SK-N-SH (cell line): Measurements from ENCODE around the gene GNAL. TPM values are rescaled to one million over a fixed set of nuclear protein-coding genes. Genes with fewer than 3 reads are reported as not detected.

Source experiments
- CTCF ChIA-PET: fragments of 300-600, 350-600 bp; formaldehyde crosslinking; extraction: SDS; loops from one replicate; lab custom pipeline; 2021; lab: Yijun Ruan, JAX
- POLR2A ChIA-PET: fragments of 350-600 bp; sonication (Branson Sonifier 250); formaldehyde crosslinking; extraction: SDS; loops from one replicate; lab custom pipeline; 2020; ENCODE audit warnings: antibody characterized with exemption, inconsistent platforms; lab: Yijun Ruan, JAX
- DNase-seq: peaks from one replicate; pipeline ENCODE4 v3.0.0; 2012
- H2AFZ ChIP-seq: fragments of 200-600 bp; sonication (generic); 2 replicates; pipeline ENCODE4 v1.8.1; 2016; ENCODE audit warnings: antibody characterized with exemption, mild to moderate bottlenecking, low read depth
- H3F3A ChIP-seq: fragments of 200-600 bp; sonication (generic); replicated peaks from 2 replicates; pipeline ENCODE3; 2016; ENCODE audit warnings: antibody characterized with exemption, mild to moderate bottlenecking; ENCODE audit not compliant: insufficient read depth
- H3K27ac ChIP-seq, 2 experiments: fragments of 200-500 bp in 1 of 2; fragments of 200-600 bp in 1 of 2; sonication (Bioruptor generic) in 1 of 2; sonication (generic), shearing (Covaris generic) in 1 of 2; 2 replicates each; pipeline versions ENCODE4 v1.5.1 to v1.6.1; 2014 to 2016; ENCODE audit warnings: low read depth in 2 of 2, inconsistent platforms in 1 of 2, low read length in 1 of 2, mild to moderate bottlenecking in 1 of 2, mixed read lengths in 1 of 2
- H3K27me3 ChIP-seq: fragments of 200-600 bp; sonication (generic), shearing (Covaris generic); 2 replicates; pipeline ENCODE4 v1.6.1; 2016; ENCODE audit warnings: mixed run types; ENCODE audit not compliant: insufficient read depth
- H3K36me3 ChIP-seq, 2 experiments: fragments of 200-500 bp in 1 of 2; fragments of 200-600 bp in 1 of 2; sonication (Bioruptor generic) in 1 of 2; sonication (generic) in 1 of 2; replicated peaks in 1 of 2; 2 replicates each; pipeline versions ENCODE3 to v1.5.1; 2014 to 2016; ENCODE audit warnings: low read length in 1 of 2, mild to moderate bottlenecking in 1 of 2; ENCODE audit not compliant: insufficient read depth in 2 of 2, control insufficient read depth in 1 of 2
- H3K4me1 ChIP-seq, 2 experiments: fragments of 200-500 bp in 1 of 2; fragments of 200-600 bp in 1 of 2; sonication (Bioruptor generic) in 1 of 2; sonication (generic), shearing (Covaris generic) in 1 of 2; 2 replicates each; pipeline versions ENCODE4 v1.5.1 to v1.6.1; 2014 to 2016; ENCODE audit warnings: low read depth in 1 of 2, low read length in 1 of 2, mixed run types in 1 of 2; ENCODE audit not compliant: insufficient read depth in 2 of 2, control insufficient read depth in 1 of 2
- H3K4me2 ChIP-seq: fragments of 200-600 bp; sonication (generic), shearing (Covaris generic); 2 replicates; pipeline ENCODE4 v1.6.1; 2017; ENCODE audit warnings: mixed run types
- H3K4me3 ChIP-seq, 2 experiments: fragments of 200-500 bp in 1 of 2; fragments of 200-600 bp in 1 of 2; sonication (Bioruptor generic) in 1 of 2; sonication (generic), shearing (Covaris generic) in 1 of 2; 2 replicates each; pipeline versions ENCODE4 v1.5.1 to v1.8.1; 2014 to 2016; ENCODE audit warnings: low read depth in 2 of 2, inconsistent platforms in 1 of 2, low read length in 1 of 2, mild to moderate bottlenecking in 1 of 2, mixed read lengths in 1 of 2, moderate library complexity in 1 of 2
- H3K79me2 ChIP-seq: fragments of 200-600 bp; sonication (generic); 2 replicates; pipeline ENCODE4 v1.8.1; 2017; ENCODE audit warnings: mild to moderate bottlenecking; ENCODE audit not compliant: insufficient read depth
- H3K9ac ChIP-seq: fragments of 200-600 bp; sonication (generic); 2 replicates; pipeline ENCODE4 v1.6.1; 2017; ENCODE audit warnings: mixed run types
- H3K9me2 ChIP-seq: fragments of 200-600 bp; sonication (generic); 2 replicates; pipeline ENCODE4 v1.6.1; 2017; ENCODE audit warnings: mixed run types
- H3K9me3 ChIP-seq: fragments of 200-600 bp; sonication (generic); 2 replicates; pipeline ENCODE4 v1.6.1; 2017; ENCODE audit warnings: mixed run types, mild to moderate bottlenecking, moderate library complexity
- H4K20me1 ChIP-seq: fragments of 200-600 bp; sonication (generic); 2 replicates; pipeline ENCODE4 v1.6.1; 2017; ENCODE audit warnings: mild to moderate bottlenecking, mixed run types; ENCODE audit not compliant: insufficient read depth
- CHD2 ChIP-seq: fragments of 150-350 bp; IDR thresholded peaks from 2 replicates; pipeline ENCODE4 v1.6.1; 2018; ENCODE audit warnings: low read length; ENCODE audit not compliant: partially characterized antibody
- EP300 ChIP-seq, 2 experiments: IDR thresholded peaks; 2 replicates each; pipeline versions ENCODE4 v1.4.0 to v1.6.1; 2012; ENCODE audit warnings: borderline replicate concordance in 1 of 2, low read depth in 1 of 2, low read length in 1 of 2
- FOSL2 ChIP-seq: IDR thresholded peaks from 2 replicates; pipeline ENCODE4 v1.4.0; 2012; ENCODE audit warnings: low read depth, mild to moderate bottlenecking, moderate library complexity, borderline replicate concordance
- GABPA ChIP-seq: IDR thresholded peaks from 2 replicates; pipeline ENCODE4 v1.4.0; 2012; ENCODE audit warnings: low read depth, mild to moderate bottlenecking
- JUND ChIP-seq: IDR thresholded peaks from 2 replicates; pipeline ENCODE4 v1.4.0; 2012
- NRF1 ChIP-seq: IDR thresholded peaks from 2 replicates; pipeline ENCODE4 v1.6.1; 2012; ENCODE audit warnings: low read depth, mild to moderate bottlenecking, low read length
- RAD21 ChIP-seq: IDR thresholded peaks from 2 replicates; pipeline ENCODE4 v1.6.1; 2012; ENCODE audit warnings: mild to moderate bottlenecking, low read length
- RCOR1 ChIP-seq: fragments of 150-350 bp; IDR thresholded peaks from 2 replicates; pipeline ENCODE4 v1.6.1; 2017; ENCODE audit warnings: antibody characterized with exemption, low read length
- SMC3 ChIP-seq: IDR thresholded peaks from 2 replicates; pipeline ENCODE4 v1.6.1; 2012; ENCODE audit warnings: low read depth, low read length, improper control_type of control experiment
- TAF1 ChIP-seq: IDR thresholded peaks from 2 replicates; pipeline ENCODE4 v1.6.1; 2012; ENCODE audit warnings: low read depth, mild to moderate bottlenecking, low read length, moderate library complexity, borderline replicate concordance
- TCF12 ChIP-seq: IDR thresholded peaks from 2 replicates; pipeline ENCODE4 v1.4.0; 2012
- TEAD4 ChIP-seq: IDR thresholded peaks from 2 replicates; pipeline ENCODE4 v1.4.0; 2012; ENCODE audit warnings: mild to moderate bottlenecking, borderline replicate concordance; ENCODE audit not compliant: insufficient read depth
- YY1 ChIP-seq: IDR thresholded peaks from 2 replicates; pipeline ENCODE4 v1.4.0; 2012; ENCODE audit warnings: low read depth, mild to moderate bottlenecking
- WGBS: methylation state at CpG from one replicate; pipeline ENCODE4 v1.1.6; 2017; ENCODE audit warnings: low lambda C conversion rate; 5-methylcytosine and 5-hydroxymethylcytosine counted together
- polyA plus RNA-seq, 3 experiments: library from polyadenylated mRNA; depleted of rRNA; stranded (reverse); fragments of >200 nt; gene quantifications; 2 replicates each; pipeline ENCODE4 v1.2.3, GENCODE V29; 2012
- TF ChIP-seq, protein P1 (sequence below): IDR thresholded peaks from 2 replicates; pipeline ENCODE4 v1.6.1; 2012; ENCODE audit warnings: mild to moderate bottlenecking, low read depth, low read length, moderate library complexity
- TF ChIP-seq, protein P2 (sequence below): fragments of 150-350 bp; IDR thresholded peaks from 2 replicates; pipeline ENCODE4 v1.6.1; 2017; ENCODE audit warnings: antibody characterized with exemption, low read length, low read depth, borderline replicate concordance

GNAL gene
- polyA plus RNA-seq, 1 of the 3 experiments (the other 2 are of a cell fraction): 0.13 TPM

GRCh38 chr18:11754979-11755378 is 65.9 kb downstream of the GNAL start:
- Histone ChIP-seq H3K27me3 (peaks cover 61% of the 10 kb centered on the region), H3K9me2 (no peaks in the 10 kb centered on the region), H3K9ac (no peak overlapping the region), H3K27ac (no peak overlapping the region), H3K4me3 (no peak overlapping the region), H2AFZ (no peak overlapping the region), H3K79me2 (no peaks in the 10 kb centered on the region), H4K20me1 (no peaks in the 10 kb centered on the region), H3K4me2 (no peak overlapping the region), H3K9me3 (no peaks in the 10 kb centered on the region), H3F3A (no peaks in the 10 kb centered on the region), H3K4me1 (no peaks in the 10 kb centered on the region), H3K36me3 (no peaks in the 10 kb centered on the region)
- TF ChIP-seq TEAD4 (no peak), RAD21 (no peak), TAF1 (no peak), TCF12 (no peak), EP300 (IDR thresholded peaks at IDR 0.05; ENCODE audit: borderline replicate concordance in 1 of 2, low read depth in 1 of 2, low read length in 1 of 2) (no peak), GABPA (no peak), RCOR1 (no peak), NRF1 (no peak)
- TF ChIP-seq, protein P1, sequence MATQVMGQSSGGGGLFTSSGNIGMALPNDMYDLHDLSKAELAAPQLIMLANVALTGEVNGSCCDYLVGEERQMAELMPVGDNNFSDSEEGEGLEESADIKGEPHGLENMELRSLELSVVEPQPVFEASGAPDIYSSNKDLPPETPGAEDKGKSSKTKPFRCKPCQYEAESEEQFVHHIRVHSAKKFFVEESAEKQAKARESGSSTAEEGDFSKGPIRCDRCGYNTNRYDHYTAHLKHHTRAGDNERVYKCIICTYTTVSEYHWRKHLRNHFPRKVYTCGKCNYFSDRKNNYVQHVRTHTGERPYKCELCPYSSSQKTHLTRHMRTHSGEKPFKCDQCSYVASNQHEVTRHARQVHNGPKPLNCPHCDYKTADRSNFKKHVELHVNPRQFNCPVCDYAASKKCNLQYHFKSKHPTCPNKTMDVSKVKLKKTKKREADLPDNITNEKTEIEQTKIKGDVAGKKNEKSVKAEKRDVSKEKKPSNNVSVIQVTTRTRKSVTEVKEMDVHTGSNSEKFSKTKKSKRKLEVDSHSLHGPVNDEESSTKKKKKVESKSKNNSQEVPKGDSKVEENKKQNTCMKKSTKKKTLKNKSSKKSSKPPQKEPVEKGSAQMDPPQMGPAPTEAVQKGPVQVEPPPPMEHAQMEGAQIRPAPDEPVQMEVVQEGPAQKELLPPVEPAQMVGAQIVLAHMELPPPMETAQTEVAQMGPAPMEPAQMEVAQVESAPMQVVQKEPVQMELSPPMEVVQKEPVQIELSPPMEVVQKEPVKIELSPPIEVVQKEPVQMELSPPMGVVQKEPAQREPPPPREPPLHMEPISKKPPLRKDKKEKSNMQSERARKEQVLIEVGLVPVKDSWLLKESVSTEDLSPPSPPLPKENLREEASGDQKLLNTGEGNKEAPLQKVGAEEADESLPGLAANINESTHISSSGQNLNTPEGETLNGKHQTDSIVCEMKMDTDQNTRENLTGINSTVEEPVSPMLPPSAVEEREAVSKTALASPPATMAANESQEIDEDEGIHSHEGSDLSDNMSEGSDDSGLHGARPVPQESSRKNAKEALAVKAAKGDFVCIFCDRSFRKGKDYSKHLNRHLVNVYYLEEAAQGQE: no peak
- ChIA-PET CTCF (no interaction called here), POLR2A (no interaction called here)
- DNase-seq: no peak
- WGBS: 12% methylated on average over 7 of the region's 8 CpGs

DNA sequence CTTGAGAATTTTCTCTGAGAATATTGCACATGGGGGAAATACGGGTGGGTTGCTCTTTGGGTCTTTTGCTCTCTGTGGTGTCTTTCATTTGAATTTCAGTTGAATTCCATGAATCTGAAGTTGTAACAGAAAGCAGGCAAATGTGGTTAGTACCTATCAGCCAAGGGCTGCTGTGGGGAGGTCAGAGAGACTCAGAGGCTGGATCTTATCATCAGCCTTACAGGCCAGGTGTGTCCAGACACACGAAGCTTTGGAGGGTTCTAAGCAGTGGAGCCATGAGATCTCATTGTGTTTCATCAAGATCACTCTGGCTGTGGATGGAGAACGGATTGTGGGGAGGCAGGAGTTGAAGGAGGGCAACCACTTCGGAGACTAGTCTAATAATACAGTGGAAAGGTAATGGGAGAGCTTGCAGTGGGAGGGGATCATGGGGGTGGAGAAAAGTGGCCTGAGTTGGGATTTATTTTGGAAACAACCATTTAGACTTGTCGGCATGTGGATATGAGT is 68.1 kb downstream of the GNAL start:
- peaks cover 47% of the 10 kb centered on the region for H3K27me3 ChIP-seq
- 4% methylated on average over 5 of the region's 5 CpGs for WGBS
- no peaks in the 10 kb centered on the region for H3K4me1 ChIP-seq
- no peak overlapping the region for H2AFZ ChIP-seq
- H4K20me1 ChIP-seq: no peaks in the 10 kb centered on the region
- H3K9me3 ChIP-seq: no peaks in the 10 kb centered on the region
- no peak overlapping the region for H3K4me2 ChIP-seq
- POLR2A ChIA-PET: no interaction called here
- H3K9ac ChIP-seq: no peak overlapping the region
- H3K9me2 ChIP-seq: no peaks in the 10 kb centered on the region
- TF ChIP-seq FOSL2: no peak
- TF ChIP-seq SMC3: no peak
- TF ChIP-seq CHD2: no peak
- TF ChIP-seq YY1: no peak
- no peak for TF ChIP-seq RAD21
- TF ChIP-seq, protein P2, sequence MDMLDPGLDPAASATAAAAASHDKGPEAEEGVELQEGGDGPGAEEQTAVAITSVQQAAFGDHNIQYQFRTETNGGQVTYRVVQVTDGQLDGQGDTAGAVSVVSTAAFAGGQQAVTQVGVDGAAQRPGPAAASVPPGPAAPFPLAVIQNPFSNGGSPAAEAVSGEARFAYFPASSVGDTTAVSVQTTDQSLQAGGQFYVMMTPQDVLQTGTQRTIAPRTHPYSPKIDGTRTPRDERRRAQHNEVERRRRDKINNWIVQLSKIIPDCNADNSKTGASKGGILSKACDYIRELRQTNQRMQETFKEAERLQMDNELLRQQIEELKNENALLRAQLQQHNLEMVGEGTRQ: no peak
- TF ChIP-seq EP300 (IDR thresholded peaks at IDR 0.05; ENCODE audit: borderline replicate concordance in 1 of 2, low read depth in 1 of 2, low read length in 1 of 2): no peak
- TF ChIP-seq JUND: no peak
- no peak overlapping the region for H3K4me3 ChIP-seq
- CTCF ChIA-PET: no interaction called here
- DNase-seq: no peak
- no peaks in the 10 kb centered on the region for H3K36me3 ChIP-seq
- no peaks in the 10 kb centered on the region for H3K79me2 ChIP-seq
- H3K27ac ChIP-seq: no peak overlapping the region
- no peaks in the 10 kb centered on the region for H3F3A ChIP-seq
